ENCODE results near the gene R3HDM2. TPM values are rescaled to one million over a fixed set of nuclear protein-coding genes. Genes with fewer than 3 reads are reported as not detected.
A peak's percentile ranks its signal among the peaks of the same experiment; 100 is the strongest.
"Not testable (repeated sequence)": the region's sequence is repeated elsewhere in the genome, so short reads cannot be mapped to it uniquely, and the experiment has no call there.

The R3HDM2 gene
- total and polyA plus RNA-seq, 4 donors = 7.4 to 28.9 (median 15.1) TPM

DNA sequence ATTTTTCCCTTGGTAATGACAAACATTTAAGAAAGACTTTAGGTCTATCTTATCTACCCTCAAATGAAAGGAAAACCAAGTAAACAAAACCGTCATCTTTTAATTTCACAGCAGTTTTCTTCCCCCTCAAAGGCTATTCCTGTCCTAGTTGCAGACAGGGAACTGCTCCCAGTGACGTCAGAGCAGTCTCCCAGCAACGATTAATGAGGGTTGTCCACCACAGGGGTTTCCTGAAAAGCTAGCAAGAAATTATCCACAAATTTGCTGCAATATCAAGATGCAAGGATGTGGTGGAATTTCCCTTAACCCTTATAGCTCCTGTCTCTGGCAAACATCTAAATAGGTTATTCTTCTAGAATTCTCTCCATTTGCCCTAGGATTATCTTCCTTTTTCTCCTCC, 90.7 kb downstream of the R3HDM2 start:
- peaks cover 0 to 6% (median 3%) of the 10 kb centered on the region in 4 donors for H3K36me3 ChIP-seq (ENCODE audit: control insufficient read depth in 4 of 4, insufficient read depth in 3 of 4, low read depth in 1 of 4, low read length in 3 of 4)
- no peak overlapping the region for H3K27ac ChIP-seq (ENCODE audit: low read depth in 1 of 2, low read length in 2 of 2)
- no peak for DNase-seq (ENCODE audit: low spot score)
- no peak overlapping the region for H3K9ac ChIP-seq (ENCODE audit: low read depth in 1 of 2, low read length in 2 of 2)
- no peaks in the 10 kb centered on the region for H3K27me3 ChIP-seq (ENCODE audit: control insufficient read depth in 4 of 4, insufficient read depth in 4 of 4, low read length in 3 of 4)
- H3K9me3 ChIP-seq (ENCODE audit: control insufficient read depth in 4 of 4, low read length in 3 of 4) = no peaks in the 10 kb centered on the region
- H3K4me1 ChIP-seq (ENCODE audit: control insufficient read depth in 4 of 4, insufficient read depth in 4 of 4, low read length in 3 of 4) = peaks cover 0 to 2% (median 0%) of the 10 kb centered on the region in 4 donors
- no peak for TF ChIP-seq NR2F2 (IDR thresholded peaks at IDR 0.05)
- peak in 1 of 2 donors; percentile 4 for TF ChIP-seq RAD21 (IDR thresholded peaks at IDR 0.05)
- no peak overlapping the region for H3K4me3 ChIP-seq (ENCODE audit: low read depth in 1 of 3, low read length in 3 of 3)
- 58% methylated on average over 3 of the region's 3 CpGs for WGBS

DNA sequence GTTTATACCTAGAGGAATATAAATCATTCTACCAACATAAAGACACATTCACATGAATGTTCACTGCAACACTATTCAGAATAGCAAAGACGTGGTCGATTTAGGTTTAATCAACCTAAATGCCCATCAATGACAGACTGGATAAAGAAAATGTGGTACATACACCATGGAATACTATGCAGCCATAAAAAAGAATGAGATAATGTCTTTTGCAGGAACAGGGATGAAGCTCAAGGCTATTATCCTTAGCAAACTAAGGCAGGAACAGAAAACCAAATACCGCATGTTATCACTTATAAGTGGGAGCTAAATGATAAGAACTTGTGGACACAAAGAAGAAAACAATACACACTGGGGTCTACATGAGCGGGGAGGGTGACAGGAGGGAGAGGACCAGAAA, 94.5 kb downstream of the R3HDM2 start:
- not testable (repeated sequence) for H3K4me3 ChIP-seq (ENCODE audit: low read depth in 1 of 3, low read length in 3 of 3); H3K27me3 ChIP-seq (ENCODE audit: control insufficient read depth in 4 of 4, insufficient read depth in 4 of 4, low read length in 3 of 4); H3K9ac ChIP-seq (ENCODE audit: low read depth in 1 of 2, low read length in 2 of 2); H3K9me3 ChIP-seq (ENCODE audit: control insufficient read depth in 4 of 4, low read length in 3 of 4); H3K36me3 ChIP-seq (ENCODE audit: control insufficient read depth in 4 of 4, insufficient read depth in 3 of 4, low read depth in 1 of 4, low read length in 3 of 4); H3K27ac ChIP-seq (ENCODE audit: low read depth in 1 of 2, low read length in 2 of 2); H3K4me1 ChIP-seq (ENCODE audit: control insufficient read depth in 4 of 4, insufficient read depth in 4 of 4, low read length in 3 of 4); DNase-seq (ENCODE audit: low spot score)
- WGBS = 97% methylated on average over 4 of the region's 4 CpGs

DNA sequence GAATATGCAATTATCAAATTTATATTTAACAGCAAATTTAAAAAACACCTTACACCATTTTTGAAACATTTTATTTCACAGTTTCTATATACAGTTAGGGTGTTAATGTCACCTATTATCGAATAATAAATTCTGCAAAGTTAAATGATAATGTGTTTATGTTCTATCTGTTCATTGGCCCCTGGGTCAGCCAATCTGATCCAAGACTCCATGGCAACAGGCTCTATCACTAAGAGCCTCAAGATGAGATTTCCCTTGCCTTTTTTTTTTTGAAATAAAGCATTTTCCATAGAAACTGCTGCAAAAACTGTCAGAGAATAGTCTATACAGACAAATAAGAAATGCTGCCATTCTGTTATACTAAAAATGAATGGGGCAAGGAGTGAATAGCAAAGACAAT, 96.6 kb downstream of the R3HDM2 start:
- no peak for TF ChIP-seq RAD21 (IDR thresholded peaks at IDR 0.05)
- no peak for TF ChIP-seq HNF4A (conservative IDR thresholded peaks at IDR 0.05)
- no peak for TF ChIP-seq NR2F2 (IDR thresholded peaks at IDR 0.05)
- TF ChIP-seq RXRA (IDR thresholded peaks at IDR 0.05) = no peak
- TF ChIP-seq, protein P1, sequence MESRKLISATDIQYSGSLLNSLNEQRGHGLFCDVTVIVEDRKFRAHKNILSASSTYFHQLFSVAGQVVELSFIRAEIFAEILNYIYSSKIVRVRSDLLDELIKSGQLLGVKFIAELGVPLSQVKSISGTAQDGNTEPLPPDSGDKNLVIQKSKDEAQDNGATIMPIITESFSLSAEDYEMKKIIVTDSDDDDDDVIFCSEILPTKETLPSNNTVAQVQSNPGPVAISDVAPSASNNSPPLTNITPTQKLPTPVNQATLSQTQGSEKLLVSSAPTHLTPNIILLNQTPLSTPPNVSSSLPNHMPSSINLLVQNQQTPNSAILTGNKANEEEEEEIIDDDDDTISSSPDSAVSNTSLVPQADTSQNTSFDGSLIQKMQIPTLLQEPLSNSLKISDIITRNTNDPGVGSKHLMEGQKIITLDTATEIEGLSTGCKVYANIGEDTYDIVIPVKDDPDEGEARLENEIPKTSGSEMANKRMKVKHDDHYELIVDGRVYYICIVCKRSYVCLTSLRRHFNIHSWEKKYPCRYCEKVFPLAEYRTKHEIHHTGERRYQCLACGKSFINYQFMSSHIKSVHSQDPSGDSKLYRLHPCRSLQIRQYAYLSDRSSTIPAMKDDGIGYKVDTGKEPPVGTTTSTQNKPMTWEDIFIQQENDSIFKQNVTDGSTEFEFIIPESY (IDR thresholded peaks at IDR 0.05) = no peak
- TF ChIP-seq FOXA2 (IDR thresholded peaks at IDR 0.05) = no peak
- TF ChIP-seq EGR1 (IDR thresholded peaks at IDR 0.05; ENCODE audit: low read depth in 2 of 2) = no peak
- TF ChIP-seq YY1 (IDR thresholded peaks at IDR 0.05) = no peak
- no peak for TF ChIP-seq GABPA (IDR thresholded peaks at IDR 0.05 in 1 of 2, conservative IDR thresholded peaks at IDR 0.05 in 1 of 2)
- no peak for TF ChIP-seq FOXA1 (IDR thresholded peaks at IDR 0.05)
- no peak for TF ChIP-seq SP1 (IDR thresholded peaks at IDR 0.05)
- no peak for TF ChIP-seq TAF1 (conservative IDR thresholded peaks at IDR 0.05)
- TF ChIP-seq, protein P2, sequence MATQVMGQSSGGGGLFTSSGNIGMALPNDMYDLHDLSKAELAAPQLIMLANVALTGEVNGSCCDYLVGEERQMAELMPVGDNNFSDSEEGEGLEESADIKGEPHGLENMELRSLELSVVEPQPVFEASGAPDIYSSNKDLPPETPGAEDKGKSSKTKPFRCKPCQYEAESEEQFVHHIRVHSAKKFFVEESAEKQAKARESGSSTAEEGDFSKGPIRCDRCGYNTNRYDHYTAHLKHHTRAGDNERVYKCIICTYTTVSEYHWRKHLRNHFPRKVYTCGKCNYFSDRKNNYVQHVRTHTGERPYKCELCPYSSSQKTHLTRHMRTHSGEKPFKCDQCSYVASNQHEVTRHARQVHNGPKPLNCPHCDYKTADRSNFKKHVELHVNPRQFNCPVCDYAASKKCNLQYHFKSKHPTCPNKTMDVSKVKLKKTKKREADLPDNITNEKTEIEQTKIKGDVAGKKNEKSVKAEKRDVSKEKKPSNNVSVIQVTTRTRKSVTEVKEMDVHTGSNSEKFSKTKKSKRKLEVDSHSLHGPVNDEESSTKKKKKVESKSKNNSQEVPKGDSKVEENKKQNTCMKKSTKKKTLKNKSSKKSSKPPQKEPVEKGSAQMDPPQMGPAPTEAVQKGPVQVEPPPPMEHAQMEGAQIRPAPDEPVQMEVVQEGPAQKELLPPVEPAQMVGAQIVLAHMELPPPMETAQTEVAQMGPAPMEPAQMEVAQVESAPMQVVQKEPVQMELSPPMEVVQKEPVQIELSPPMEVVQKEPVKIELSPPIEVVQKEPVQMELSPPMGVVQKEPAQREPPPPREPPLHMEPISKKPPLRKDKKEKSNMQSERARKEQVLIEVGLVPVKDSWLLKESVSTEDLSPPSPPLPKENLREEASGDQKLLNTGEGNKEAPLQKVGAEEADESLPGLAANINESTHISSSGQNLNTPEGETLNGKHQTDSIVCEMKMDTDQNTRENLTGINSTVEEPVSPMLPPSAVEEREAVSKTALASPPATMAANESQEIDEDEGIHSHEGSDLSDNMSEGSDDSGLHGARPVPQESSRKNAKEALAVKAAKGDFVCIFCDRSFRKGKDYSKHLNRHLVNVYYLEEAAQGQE (IDR thresholded peaks at IDR 0.05) = no peak
- TF ChIP-seq, protein P3, sequence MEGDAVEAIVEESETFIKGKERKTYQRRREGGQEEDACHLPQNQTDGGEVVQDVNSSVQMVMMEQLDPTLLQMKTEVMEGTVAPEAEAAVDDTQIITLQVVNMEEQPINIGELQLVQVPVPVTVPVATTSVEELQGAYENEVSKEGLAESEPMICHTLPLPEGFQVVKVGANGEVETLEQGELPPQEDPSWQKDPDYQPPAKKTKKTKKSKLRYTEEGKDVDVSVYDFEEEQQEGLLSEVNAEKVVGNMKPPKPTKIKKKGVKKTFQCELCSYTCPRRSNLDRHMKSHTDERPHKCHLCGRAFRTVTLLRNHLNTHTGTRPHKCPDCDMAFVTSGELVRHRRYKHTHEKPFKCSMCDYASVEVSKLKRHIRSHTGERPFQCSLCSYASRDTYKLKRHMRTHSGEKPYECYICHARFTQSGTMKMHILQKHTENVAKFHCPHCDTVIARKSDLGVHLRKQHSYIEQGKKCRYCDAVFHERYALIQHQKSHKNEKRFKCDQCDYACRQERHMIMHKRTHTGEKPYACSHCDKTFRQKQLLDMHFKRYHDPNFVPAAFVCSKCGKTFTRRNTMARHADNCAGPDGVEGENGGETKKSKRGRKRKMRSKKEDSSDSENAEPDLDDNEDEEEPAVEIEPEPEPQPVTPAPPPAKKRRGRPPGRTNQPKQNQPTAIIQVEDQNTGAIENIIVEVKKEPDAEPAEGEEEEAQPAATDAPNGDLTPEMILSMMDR (IDR thresholded peaks at IDR 0.05; ENCODE audit: low read depth, low read length, missing input control) = no peak
- TF ChIP-seq, protein P4, sequence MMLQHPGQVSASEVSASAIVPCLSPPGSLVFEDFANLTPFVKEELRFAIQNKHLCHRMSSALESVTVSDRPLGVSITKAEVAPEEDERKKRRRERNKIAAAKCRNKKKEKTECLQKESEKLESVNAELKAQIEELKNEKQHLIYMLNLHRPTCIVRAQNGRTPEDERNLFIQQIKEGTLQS (IDR thresholded peaks at IDR 0.05) = no peak
- no peak for TF ChIP-seq JUND (IDR thresholded peaks at IDR 0.05)
- TF ChIP-seq, protein P5, sequence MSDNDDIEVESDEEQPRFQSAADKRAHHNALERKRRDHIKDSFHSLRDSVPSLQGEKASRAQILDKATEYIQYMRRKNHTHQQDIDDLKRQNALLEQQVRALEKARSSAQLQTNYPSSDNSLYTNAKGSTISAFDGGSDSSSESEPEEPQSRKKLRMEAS (IDR thresholded peaks at IDR 0.05) = no peak
- no peak for TF ChIP-seq HNF4G (IDR thresholded peaks at IDR 0.05)
- Histone ChIP-seq H3K36me3 (ENCODE audit: control insufficient read depth in 4 of 4, insufficient read depth in 3 of 4, low read depth in 1 of 4, low read length in 3 of 4) (peaks cover 0 to 6% (median 0%) of the 10 kb centered on the region in 4 donors), H3K9ac (ENCODE audit: low read depth in 1 of 2, low read length in 2 of 2) (no peak overlapping the region), H3K4me1 (ENCODE audit: control insufficient read depth in 4 of 4, insufficient read depth in 4 of 4, low read length in 3 of 4) (no peaks in the 10 kb centered on the region), H3K9me3 (ENCODE audit: control insufficient read depth in 4 of 4, low read length in 3 of 4) (no peaks in the 10 kb centered on the region), H3K27ac (ENCODE audit: low read depth in 1 of 2, low read length in 2 of 2) (no peak overlapping the region), H3K4me3 (ENCODE audit: low read depth in 1 of 3, low read length in 3 of 3) (no peak overlapping the region), H3K27me3 (ENCODE audit: control insufficient read depth in 4 of 4, insufficient read depth in 4 of 4, low read length in 3 of 4) (no peaks in the 10 kb centered on the region)
- WGBS = 96% methylated on average over 1 of the region's 1 CpG
- DNase-seq (ENCODE audit: low spot score) = no peak

Data from liver (tissue), 9 donors.